ENCODE measurements around the gene MRPS34.

MRPS34 gene

GRCh38 chr16:1784977-1785845 is 12.3 kb upstream of the MRPS34 start:
- no peak for DNase-seq (ENCODE audit: low read depth, low spot score)
- H3K4me3 ChIP-seq (ENCODE audit: low read depth, low read length), result no peak overlapping the region
- CTCF ChIA-PET, result interaction anchor here (0.6 to 2.7 kb wide), 4 partner anchors 8 to 144 kb away, joined by 3 to 9 read pairs (median 6); partner anchors contain the start of gene IGFALS
- POLR2A ChIA-PET, result no interaction called here
- TF ChIP-seq CTCF (IDR thresholded peaks at IDR 0.05; ENCODE audit: insufficient read depth, low read length, missing control alignments), result no peak

- TF ChIP-seq CTCF (IDR thresholded peaks at IDR 0.05; ENCODE audit: insufficient read depth, low read length, missing control alignments), result no peak
- ChIA-PET CTCF (interaction anchor here (0.8 to 2.7 kb wide), 7 partner anchors 9 to 147 kb away, joined by 3 to 9 read pairs (median 3); partner anchors contain the start of genes EME2, IGFALS and MRPS34), POLR2A (interaction anchor here (0.7 to 2.0 kb wide), 9 partner anchors 9 to 362 kb away, joined by 3 to 31 read pairs (median 8); partner anchors contain the start of genes EME2, FAHD1, HAGH and MAPK8IP3)
- DNase-seq (ENCODE audit: low read depth, low spot score), result peak; percentile 100
- H3K4me3 ChIP-seq (ENCODE audit: low read depth, low read length), result peak within 1 kb of the TSS; percentile 81
Measured at GRCh38 chr16:1782408-1783264, 9.7 kb upstream of the MRPS34 start, which contains the start of the genes NUBP2 and SPSB3. Gene NUBP2 (plus strand): TSS chr16:1782960. CDS start chr16:1783021, 61 bp downstream. Gene SPSB3 (minus strand): TSS chr16:1782571. CDS start chr16:1781483, 1,088 bp downstream.

DNA sequence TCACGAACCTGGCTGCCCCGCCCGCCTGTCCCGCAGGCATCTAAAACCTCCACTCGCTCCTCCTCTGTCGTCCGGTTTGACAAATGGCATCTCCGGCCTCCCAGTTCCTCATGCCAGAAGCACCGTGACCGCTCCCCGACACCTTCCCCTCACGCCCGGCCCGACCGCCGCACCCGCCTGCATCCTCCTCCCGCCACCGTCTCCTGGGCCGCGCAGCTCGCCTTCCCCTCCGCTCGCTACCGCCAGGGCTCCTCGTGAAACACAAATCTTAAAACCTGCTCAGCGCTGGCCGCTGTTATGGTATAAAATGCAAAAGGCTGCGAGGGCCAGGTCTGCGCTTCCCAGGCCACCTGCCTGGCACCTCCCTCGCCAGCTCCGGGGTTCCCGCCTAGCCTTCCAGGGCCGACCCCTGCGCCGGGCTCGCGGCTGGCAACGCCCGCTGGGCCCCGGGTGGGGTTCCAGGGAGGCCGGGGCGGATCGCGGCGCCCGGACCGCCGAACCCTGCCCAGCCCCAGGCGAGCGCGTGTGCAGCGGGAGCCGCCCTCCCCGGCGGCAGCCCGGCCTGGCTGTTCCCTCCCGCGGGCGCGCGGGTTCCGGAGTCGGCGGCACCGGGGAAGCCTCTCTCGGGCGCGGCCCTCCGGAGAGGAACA is 8.9 kb upstream of the MRPS34 start:
- CTCF ChIA-PET, result interaction anchor here (1.3 to 2.4 kb wide), 3 partner anchors 8 to 147 kb away, joined by 3 to 10 read pairs (median 7); no protein-coding TSS in a partner anchor
- DNase-seq (ENCODE audit: low read depth, low spot score), result no peak
- peak; percentile 11 for TF ChIP-seq CTCF (IDR thresholded peaks at IDR 0.05; ENCODE audit: insufficient read depth, low read length, missing control alignments)
- POLR2A ChIA-PET, result interaction anchor here (0.8 to 2.0 kb wide), 7 partner anchors 10 to 361 kb away, joined by 3 to 31 read pairs (median 8); partner anchors contain the start of genes EME2, MAPK8IP3, MRPS34 and NME3
- H3K4me3 ChIP-seq (ENCODE audit: low read depth, low read length), result peak overlapping the region; percentile 76

GRCh38 chr16:1781254-1781653 is 8.3 kb upstream of the MRPS34 start:
- CTCF ChIA-PET, result interaction anchor here (1.3 to 2.4 kb wide), 2 partner anchors 75 to 148 kb away, joined by 4 to 10 read pairs; partner anchors contain the start of gene MAPK8IP3
- DNase-seq (ENCODE audit: low read depth, low spot score), result no peak
- no peak for TF ChIP-seq CTCF (IDR thresholded peaks at IDR 0.05; ENCODE audit: insufficient read depth, low read length, missing control alignments)
- H3K4me3 ChIP-seq (ENCODE audit: low read depth, low read length), result peak overlapping the region; percentile 76
- POLR2A ChIA-PET, result interaction anchor here (2.0 kb wide), 1 partner anchor 10 kb away, joined by 31 read pairs; the partner anchor contains the start of genes EME2, MRPS34 and NME3

DNA sequence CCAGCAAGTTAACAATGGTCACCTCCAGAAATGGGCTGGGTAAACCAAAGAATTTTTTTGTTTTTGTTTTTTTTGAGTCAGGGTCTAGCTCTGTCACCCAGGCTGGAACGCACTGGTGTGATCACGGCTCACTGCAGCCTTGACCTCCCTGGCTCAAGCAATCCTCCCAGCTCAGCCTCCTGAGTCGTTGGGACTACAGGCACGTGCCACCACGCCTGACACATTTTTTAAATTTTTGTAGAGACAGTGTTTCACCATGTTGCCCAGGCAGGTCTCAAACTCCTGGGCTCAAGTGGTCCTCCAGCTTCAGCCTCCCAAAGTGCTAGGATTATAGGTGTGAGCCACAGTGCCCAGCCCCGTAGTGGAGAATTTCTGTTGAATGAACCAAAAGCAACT is 7.7 kb upstream of the MRPS34 start:
- no peak for DNase-seq (ENCODE audit: low read depth, low spot score)
- ChIA-PET CTCF (interaction anchor here (1.1 to 2.4 kb wide), 3 partner anchors 30 to 149 kb away, joined by 3 to 10 read pairs (median 4); partner anchors contain the start of gene MAPK8IP3), POLR2A (no interaction called here)
- H3K4me3 ChIP-seq (ENCODE audit: low read depth, low read length), result peak overlapping the region; percentile 76; the same call in 1 of the 2 replicates
- TF ChIP-seq CTCF (IDR thresholded peaks at IDR 0.05; ENCODE audit: insufficient read depth, low read length, missing control alignments), result no peak

All from AG04449 (cell line).